NCI-H2081 treated with DMSO at 0.1 percent for 48 hours (cell line): ENCODE data around the gene AMZ2.
"Not testable (repeated sequence)": the region's sequence is repeated elsewhere in the genome, so short reads cannot be mapped to it uniquely, and the experiment has no call there.

Source experiments
- DNase-seq: peaks from one replicate; lab custom pipeline; 2025; lab: John Stamatoyannopoulos, UW

AMZ2 gene, protein sequence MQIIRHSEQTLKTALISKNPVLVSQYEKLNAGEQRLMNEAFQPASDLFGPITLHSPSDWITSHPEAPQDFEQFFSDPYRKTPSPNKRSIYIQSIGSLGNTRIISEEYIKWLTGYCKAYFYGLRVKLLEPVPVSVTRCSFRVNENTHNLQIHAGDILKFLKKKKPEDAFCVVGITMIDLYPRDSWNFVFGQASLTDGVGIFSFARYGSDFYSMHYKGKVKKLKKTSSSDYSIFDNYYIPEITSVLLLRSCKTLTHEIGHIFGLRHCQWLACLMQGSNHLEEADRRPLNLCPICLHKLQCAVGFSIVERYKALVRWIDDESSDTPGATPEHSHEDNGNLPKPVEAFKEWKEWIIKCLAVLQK

DNA sequence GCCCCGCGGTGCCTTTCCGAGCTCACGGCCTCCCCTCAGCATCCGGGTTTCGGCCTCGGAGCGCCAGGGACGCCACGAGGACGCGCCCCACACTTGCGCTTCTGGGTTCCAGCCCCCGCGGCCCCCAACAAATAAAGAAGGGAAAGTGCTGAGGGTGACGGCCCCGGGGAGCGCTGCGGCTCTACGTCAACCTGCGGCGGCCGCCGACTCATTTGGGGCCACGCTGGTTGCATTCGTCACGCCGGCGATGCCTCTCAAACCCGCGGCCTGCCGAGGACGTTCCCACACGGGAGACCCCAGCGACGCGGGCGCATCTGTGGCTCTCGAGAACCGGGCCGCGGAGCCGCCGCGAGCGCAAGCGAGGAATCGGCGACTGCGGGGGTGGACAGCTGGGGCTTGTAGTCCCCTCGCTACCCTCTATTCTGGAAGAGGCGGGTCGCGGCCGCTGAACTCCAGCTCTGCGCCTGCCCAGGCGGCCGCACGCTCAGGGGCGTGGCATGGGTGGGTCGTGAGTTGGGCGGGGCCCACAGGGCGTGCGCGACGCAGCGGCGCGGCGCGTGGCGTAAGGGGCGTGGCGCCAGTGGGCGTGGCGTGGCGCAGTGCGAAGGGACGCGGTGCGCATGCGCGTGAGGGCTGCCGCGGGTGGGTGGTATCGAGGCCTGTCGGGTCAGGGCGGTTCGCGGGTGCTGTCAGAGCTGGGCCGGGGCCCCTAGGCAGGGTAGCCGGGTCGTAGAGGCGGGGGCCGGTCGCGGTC lies at the start of gene AMZ2:
AMZ2 (plus strand) TSS at position 599 of the 754 bp plus-strand sequence. CDS start 2,145 bp downstream, outside the sequence.
- peak; percentile 50 for DNase-seq

DNA sequence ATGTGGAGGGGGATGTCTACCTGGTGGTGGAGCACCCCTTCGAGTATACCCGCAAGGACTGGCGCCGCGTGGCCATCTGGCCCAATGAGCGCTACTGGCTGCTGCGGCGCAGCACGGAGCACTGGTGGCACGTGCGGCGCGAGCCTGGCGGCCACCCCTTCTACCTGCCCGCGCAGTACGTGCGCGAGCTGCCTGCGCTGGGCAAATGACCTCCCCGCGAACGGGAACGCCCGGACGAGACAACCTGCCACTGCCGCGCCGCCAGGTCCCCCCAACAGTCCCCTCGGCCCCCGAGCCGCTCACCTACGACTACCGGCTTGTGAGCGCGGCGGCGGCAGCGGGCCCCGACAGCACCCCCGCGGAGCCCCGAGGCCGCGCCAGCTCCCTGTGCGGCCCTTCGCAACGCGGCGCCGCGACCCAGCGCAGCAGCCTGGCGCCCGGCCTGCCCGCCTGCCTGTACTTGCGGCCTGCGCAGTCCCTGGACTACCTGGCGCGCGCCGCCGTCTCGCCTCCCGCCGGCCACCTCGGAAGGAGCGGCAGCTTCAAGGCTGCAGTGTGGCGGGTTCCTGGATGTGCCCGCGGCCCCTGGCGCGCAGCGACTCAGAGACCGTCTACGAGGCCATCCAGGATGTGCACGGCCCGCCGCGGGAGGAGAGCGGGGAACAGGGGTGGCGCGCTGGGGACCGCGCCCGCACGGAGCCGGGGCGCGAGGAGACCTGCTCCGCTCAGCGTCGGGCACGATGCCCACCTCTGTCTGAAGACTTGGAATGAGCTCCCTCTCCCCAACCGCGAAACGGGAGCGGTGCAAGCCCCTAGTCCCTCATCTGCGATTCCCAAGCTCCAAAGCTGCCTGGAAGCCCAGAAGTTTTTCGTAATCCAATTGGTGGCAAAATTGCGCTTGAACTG lies 48.7 kb upstream of the AMZ2 start:
- DNase-seq, result no peak

DNA sequence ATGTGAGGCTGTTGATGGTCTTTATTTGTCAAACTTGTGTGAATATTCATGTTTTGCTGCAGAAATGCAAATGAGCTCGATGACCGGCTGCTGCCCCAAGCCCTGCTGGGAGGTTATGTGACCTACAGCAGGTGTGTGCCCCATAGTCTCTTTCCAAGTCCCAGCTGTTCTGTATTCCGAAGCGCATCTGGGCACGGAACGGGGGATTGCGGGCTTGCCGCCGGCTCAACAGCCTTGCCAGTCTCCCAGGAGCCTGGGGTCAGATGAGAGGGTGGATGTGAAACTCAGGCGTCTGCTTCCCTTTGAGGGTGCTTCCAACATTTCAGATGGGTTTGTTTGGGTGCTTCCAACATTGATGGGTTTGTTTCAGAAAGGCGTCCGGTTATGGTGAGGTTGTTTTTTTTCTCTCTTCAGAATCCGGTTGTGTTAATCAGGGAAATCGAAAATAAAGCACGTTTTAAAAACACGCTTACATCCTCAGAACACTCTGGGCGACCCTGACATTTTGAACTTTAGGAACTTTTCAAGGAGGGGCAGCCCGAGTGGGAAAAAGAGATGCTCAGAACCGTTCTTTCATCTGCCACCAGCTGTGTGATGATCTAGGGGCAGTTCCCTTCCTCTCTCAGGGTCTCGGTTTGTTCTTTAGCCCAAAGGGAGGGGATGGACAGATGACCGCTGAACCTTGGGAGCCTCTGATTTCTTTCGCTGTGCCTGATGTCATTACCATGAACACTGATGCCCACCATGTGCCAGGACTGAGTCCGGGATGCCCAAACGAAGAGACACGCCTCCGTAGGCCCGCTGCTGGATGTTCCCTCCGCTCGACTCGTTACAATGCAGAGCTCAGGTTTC lies 47.8 kb upstream of the AMZ2 start:
- DNase-seq, result no peak

DNA sequence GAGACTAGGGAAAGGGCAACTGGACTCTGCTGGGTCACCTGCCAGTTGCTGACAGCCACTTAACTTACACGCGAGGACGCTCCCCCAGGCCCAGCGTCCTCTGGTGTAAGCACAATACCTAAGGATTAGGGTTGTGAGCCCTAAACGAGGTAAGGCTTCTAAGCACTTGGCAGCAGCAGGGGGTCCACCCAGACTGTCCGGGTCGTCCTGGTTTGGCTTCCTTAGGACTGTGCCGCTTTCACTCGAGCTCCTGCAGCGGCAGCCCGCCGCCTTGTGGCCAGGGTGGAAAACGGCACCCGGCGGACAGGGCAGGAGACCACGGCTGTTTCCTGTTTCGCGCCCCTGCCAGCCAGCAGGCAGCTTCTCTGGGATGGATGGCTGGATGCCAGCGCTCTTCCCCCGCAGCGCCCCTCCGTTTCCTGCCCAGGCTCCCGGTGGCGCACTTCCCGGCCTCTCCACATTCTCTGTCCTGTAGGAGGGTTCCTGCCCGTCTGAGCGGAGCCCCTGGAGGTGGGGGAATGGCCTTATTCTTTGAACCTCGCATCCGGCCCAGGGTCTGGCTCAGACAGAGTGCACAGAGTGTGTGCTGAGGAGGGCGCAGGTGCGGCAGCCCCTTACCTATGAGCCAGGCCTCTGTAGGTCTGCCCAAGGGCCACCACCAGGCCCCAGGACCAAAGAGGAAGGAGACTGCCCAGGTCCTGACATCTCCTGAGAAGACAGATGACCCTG lies 47.0 kb upstream of the AMZ2 start:
- peak; percentile 74 for DNase-seq

DNA sequence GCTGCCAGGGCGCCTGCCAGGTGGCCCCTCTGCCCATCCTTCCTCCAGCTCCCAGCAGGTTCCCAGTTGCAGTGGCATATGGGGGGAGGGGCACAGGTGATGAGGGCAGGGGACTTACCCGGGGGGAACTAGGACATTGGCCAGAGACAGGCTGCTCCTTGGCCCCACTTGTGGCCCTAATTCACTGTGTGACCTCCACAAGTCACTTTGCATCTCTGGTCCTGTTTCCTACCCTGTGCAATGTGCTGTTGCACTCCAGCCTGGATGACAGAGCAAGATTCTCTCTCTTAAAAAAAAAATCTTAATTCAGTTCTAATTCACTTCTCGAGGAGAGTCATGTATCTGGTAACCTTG lies 46.4 kb upstream of the AMZ2 start:
- not testable (repeated sequence) for DNase-seq

DNA sequence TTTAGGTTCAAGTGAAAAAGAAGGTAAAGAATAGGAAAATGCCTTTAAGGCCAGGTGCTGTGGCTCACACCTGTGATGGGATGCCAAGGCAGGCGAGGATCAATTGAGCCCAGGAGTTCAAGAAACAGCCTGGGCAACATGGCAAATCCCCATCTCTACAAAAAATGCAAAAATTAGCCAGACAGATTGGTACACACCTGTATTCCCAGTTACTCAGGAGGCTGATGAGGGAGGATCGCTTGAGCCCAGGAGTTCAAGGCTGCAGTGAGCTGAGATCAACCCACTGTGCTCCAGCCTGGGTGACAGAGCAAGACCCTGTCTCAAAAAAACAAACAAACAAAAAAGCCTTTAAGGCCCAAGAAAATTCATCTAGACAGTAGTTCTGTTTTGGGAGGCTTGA lies 45.5 kb upstream of the AMZ2 start:
- not testable (repeated sequence) for DNase-seq

DNA sequence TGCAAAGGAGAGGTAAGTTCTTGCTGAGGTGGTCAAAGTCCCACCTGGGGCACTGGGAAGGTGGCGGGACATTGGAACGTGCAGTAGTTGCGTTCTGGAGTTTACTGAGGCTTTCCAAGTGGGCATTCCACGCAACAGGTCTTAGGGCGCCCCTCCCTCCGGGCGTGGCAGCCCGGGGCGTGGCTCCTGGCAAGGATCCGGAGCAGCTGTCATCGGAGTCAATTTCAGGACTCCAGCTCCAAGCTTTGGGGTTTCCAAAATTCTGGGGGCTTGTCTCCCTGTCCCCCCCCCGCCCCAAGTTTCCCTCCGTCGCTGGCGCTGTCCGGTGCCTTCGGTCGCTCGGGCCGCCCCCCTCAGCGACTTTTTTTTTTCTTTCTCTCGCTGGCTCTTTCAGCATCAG lies 43.1 kb upstream of the AMZ2 start:
- no peak for DNase-seq

DNA sequence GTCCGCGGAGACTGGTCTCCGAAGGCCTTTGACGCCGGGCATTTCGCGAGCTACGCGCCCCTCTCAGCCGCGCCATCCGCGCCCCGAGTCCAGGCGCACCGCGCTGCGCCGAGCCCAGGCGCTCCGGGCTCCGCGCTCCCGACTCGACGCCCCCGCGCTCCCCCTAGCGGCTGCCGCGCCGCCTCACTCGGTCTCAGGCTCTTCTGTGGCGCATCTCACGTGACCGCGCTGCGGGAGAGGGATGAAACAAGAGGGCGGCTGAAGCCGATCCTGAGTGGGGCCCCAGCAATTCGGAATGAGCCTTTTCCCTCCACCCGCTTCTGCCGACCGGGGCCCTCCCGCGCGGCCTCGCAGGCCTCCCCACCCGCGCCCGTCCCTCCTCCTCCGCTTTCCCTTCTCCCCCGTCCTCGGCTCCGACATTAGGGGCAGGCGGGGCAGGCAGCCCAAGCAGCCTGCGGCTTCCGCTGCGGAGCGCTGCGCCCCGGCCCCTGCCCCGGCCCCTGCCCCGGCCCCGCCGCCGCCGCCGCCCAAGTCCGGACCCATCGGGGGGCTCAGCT lies 42.5 kb upstream of the AMZ2 start:
- DNase-seq, result peak; percentile 42

DNA sequence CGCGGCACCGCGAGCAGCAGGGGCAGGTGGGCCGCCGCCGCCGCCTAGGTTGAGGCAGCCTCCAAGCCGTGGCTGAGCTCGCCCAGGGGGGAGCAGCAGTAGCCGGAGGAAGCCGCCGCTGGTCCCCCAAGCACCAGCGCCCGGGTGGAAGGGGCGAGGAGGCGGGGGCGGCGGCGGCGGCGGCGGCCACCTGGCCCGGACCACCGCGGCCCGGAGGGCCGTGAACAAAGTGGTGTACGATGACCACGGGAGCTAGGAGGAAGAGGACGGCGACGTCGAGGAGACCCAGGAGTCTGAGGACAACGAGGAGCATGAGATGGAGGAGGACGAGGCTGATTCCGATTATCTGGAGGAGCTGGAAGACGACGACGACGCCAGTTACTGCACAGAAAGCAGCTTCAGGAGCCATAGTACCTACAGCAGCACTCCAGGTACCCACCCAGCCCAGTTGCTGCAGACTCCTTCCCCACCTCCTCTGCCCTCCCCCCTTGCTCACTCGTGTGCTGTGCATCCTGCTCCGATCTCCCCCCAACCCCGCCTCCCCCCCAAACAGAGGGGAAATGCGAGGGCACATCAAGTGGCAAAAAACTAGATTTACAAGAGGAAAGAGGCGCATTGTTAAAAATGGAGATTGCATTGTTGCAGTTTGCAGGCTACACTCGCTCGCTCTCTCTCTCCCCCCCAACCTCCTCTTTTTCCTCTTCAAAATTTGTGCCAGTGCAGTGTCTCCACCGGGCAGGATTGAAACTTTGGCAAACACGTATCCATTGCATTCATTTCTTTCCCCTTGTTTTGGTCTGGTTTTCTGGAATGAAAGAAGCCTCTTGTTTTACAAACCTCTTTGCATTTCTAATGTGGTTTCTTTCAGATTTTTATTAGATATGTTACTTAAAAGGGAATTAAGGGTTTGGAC lies 41.8 kb upstream of the AMZ2 start:
- no peak for DNase-seq

DNA sequence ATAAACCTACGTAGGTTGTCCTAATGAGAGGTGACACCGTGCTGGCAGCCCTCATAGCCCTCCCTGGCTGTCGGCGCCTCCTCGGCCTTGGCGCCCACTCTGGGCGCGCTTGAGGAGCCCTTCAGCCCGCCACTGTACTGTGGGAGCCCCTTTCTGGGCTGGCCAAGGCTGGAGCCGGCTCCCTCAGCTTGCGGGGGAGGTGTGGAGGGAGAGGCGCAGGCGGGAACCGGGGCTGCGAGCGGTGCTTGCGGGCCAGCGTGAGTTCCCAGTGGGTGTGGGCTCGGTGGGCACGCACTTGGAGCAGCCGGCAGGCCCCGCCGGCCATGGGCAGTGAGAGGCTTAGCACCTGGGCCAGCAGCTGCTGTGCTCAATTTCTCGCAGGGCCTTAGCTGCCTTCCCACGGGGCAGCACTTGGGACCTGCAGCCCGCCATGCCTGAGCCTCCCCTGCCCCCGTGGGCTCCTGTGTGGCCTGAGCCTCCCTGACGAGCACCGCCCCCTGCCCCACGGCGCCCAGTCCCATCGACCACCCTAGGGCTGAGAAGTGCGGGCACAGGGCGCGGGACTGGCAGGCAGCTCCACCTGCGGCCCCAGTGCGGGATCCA lies 40.1 kb upstream of the AMZ2 start:
- no peak for DNase-seq

DNA sequence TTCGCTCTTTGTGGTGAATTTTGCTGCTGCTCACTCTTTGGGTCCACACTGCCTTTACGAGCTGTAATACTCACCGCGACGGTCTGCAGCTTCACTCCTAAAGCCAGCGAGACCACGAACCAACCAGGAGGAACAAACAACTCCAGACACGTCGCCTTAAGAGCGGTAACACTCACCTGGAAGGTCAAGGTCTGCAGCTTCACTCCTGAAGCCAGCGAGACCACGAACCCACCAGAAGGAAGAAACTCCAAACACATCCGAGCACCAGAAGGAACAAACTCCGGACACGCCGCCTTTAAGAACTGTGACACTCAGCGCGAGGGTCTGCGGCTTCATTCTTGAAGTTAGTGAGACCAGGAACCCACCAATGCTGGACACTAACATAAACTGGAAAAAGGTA lies 39.2 kb upstream of the AMZ2 start:
- not testable (repeated sequence) for DNase-seq

DNA sequence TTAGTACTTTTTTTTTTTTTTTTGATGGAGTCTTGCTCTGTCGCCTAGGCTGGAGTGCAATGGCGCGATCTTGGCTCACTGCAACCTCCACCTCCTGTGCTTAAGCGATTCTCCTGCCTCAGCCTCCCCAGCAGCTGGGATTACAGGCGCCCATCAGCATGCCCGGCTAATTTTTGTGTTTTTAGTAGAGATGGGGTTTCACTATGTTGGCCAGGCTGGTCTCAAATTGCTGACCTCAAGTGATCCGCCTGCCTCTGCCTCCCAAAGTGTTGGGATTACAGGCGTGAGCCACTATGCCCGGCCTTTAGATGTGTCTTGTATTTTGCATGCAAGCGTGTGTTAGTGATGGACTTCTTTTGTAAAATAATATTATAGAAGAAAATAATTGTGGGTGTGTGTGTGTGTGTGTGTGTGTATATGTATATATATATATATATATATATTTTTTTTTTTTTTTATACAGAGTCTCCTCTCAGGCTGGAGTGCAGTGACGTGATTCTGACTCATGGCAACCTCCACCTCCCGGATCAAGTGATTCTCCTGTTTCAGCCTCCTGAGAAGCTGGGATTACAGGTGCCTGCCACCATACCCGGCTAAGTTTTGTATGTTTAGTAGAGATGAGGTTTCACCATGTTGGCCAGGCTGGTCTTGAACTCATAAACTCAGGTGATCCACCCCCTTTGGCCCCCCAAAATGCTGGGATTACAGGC lies 38.5 kb upstream of the AMZ2 start:
- not testable (repeated sequence) for DNase-seq

DNA sequence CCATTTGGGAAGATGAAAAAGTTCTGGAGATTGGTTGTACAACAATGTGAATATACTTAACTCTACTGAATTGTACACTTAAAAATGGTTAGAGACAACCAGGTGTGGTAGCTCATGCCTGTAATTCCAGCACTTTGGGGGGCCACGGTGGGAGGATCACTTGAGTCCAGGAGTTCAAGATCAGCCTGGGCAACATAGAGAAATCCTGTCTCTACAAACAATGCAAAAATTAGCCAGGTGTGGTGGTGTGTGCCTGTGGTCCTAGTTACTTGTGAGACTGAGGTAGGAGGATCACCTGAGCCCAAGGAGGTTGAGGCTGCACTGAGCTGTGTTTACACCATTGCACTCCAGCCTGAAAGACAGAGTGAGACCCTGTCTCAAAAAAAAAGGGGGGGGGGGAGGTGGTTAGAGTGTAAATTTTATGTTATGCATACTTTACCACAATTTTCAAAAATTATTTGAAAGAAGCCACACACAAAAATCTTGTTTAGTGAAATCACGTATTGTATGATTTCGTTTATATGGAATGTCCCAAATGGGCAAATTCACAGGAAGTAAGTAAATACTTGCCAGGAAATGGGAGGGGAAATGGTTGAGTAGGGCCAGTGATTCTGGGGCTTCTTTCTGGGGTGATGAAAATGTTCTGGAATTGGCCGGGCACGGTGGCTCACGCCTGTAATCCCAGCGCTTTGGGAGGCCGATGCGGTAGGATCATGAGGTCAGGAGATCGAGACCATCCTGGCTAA lies 37.1 kb upstream of the AMZ2 start:
- DNase-seq, result no peak

DNA sequence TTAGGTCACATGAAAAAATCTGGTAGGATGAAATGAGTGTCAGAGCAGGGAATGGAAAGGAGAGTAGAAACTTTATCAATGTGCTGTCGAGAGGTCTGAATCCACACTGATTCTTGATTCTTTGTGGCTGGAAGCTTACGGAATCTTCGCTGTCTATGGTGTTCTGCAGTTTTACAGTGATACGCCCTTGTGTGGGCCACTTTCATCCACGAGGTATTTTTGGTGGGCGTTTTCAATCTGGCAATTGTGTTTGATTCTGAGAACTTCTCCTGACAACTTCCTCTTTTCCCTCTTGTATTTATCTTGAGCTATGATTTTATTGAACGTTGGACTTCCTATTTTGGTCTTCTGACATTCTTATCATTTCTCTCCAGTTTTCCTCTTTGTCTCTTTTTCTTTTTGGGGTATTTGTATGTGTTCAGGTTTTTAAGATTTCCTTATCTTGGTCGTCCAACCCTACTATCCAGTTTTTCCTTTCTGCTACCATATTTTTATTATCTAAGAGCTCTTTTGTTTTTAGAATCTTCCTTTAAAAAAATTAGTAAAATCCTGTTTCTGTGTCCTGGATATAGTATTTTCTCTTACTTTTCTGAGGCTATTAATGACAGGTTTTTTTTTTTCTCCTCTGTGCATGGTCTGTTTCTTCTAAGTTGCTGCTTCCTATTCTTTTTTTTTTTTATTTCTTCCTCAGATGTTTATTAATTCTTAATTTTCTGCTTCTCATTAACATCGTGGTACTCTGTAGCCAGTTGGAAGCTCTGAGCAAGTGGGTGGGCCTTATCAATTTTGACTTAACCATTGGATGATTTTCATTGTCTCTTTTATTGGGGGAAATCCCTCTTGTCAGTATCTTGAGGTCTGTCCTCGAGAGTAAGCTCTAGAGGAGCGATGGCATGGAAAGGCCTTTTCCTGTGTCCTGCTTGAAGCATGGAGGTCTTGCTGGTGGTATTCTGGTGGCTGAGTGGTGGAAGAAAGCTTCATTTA lies 34.1 kb upstream of the AMZ2 start:
- DNase-seq, result not testable (repeated sequence)

DNA sequence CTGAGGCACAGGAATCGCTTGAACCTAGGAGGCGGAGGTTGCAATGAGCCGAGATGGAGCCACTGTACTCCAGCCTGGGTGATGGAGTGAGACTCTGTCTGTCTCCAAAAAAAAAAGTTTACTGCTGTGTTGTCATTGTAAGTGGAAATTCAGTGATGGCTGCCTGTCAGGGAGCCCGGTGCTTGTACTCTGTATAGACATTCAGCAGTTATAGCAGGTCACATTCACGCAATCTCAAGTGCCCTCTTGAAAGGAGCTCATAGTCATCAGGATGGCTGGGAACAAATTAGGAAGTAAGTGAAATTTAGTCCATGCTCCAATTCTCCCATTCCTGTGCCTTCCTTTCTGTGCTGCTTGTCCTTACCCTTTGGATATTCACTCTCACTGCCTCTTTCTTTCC lies 32.4 kb upstream of the AMZ2 start:
- DNase-seq, result not testable (repeated sequence)

DNA sequence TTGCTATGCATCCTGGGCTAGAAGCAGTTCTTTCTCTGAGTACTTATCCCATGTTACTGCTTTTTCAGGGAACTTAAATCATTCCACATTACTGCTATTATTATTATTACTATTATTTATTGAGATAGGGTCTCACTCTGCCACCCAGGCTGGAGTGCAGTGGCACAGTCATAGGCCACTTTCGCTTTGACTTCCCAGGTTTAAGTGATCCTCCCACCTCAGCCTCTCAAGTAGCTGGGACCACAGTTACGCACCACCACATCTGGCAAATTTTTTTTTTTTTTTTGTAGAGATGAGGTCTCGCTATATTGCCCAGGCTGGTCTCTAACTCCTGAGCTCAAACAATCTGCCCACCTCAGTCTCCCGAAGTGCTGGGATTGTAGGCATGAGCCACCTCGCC lies 28.4 kb upstream of the AMZ2 start:
- not testable (repeated sequence) for DNase-seq
